ENCODE measurements around the gene WDR27. TPM values are rescaled to one million over a fixed set of nuclear protein-coding genes. Genes with fewer than 3 reads are reported as not detected.

The WDR27 gene
- total RNA-seq, 1 experiment from 2014 or later: 63.0 TPM

DNA sequence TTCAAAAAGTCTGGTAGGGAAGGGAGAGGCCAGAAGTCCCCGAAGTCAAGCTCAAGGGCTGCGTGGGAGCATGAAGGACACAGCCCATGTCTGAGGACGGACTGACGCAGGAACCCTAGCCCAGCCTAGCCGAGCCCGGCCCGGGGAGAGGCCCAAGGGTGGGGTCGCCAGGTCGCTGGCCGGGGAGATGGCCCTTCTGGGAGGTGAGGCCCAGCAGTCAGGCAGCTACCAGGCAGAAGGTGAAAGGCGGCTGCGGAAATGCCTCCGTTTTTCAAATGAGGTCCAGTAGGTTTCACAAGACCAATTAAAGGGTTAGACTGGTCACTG is 44.6 kb downstream of the WDR27 start:
- Histone ChIP-seq H3K4me2 (ENCODE audit: low read depth, low read length, poor library complexity, severe bottlenecking) (no peak overlapping the region), H3K9ac (ENCODE audit: low read length) (no peak overlapping the region), H3K9me3 (ENCODE audit: low read length) (no peaks in the 10 kb centered on the region), H3K27me3 (ENCODE audit: low read length) (no peaks in the 10 kb centered on the region), H3K79me2 (ENCODE audit: low read length) (no peaks in the 10 kb centered on the region), H3K4me3 (ENCODE audit: low read length) (no peak overlapping the region), H3K36me3 (ENCODE audit: insufficient read depth, low read length) (peaks cover 6% of the 10 kb centered on the region; the same call in 1 of the 2 replicates), H3K27ac (ENCODE audit: low read length) (no peak overlapping the region), H2AFZ (ENCODE audit: low read length) (no peak overlapping the region), H4K20me1 (ENCODE audit: insufficient read depth, low read depth, low read length) (no peaks in the 10 kb centered on the region), H3K9me2 (replicated peaks; ENCODE audit: insufficient read depth, low read length) (no peaks in the 10 kb centered on the region), H3K4me1 (ENCODE audit: low read length) (peaks cover 14% of the 10 kb centered on the region)
- DNase-seq: no peak

DNA sequence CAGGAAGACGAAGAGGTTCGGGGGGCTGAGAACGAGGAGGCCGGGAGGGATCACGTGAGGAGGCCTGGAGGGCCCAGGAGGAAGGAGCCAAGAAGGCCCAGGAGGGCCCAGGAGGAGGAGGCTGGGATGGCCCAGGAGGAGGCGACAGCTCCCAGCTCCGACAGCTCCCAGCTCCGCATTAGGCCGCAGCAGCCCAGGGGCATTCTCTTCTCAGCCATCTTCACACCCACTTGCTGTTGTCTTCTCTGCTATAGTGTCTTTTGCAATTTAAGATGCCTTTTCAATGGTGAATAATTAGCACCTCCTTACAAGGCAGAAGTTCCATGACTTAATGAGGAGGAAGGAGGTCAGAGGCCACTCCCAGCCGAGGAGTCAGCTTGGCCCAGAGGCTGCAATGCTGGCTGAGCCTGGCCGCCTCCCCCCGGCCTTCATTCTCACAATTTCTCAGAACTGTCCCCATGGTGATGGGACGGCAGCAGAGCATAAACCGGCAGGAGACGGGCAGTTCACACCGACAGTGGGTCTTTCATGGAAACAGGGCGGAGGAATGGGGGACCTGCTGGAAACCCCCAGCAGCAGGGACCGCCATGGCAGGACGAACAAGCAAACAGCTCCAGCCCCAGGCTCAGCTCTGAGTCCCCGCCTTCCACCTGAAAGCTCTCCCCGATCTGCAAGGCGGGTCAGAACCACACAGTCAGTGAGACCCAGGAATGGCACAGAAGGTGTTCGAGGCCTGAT is 45.1 kb downstream of the WDR27 start:
- no peak overlapping the region for H2AFZ ChIP-seq (ENCODE audit: low read length)
- DNase-seq: no peak
- H4K20me1 ChIP-seq (ENCODE audit: insufficient read depth, low read depth, low read length): no peaks in the 10 kb centered on the region
- no peak overlapping the region for H3K4me3 ChIP-seq (ENCODE audit: low read length)
- H3K4me1 ChIP-seq (ENCODE audit: low read length): peaks cover 14% of the 10 kb centered on the region
- H3K9me2 ChIP-seq (replicated peaks; ENCODE audit: insufficient read depth, low read length): no peaks in the 10 kb centered on the region
- no peak overlapping the region for H3K27ac ChIP-seq (ENCODE audit: low read length)
- no peak overlapping the region for H3K9ac ChIP-seq (ENCODE audit: low read length)
- no peaks in the 10 kb centered on the region for H3K79me2 ChIP-seq (ENCODE audit: low read length)
- no peaks in the 10 kb centered on the region for H3K9me3 ChIP-seq (ENCODE audit: low read length)
- H3K4me2 ChIP-seq (ENCODE audit: low read depth, low read length, poor library complexity, severe bottlenecking): no peak overlapping the region
- H3K36me3 ChIP-seq (ENCODE audit: insufficient read depth, low read length): peaks cover 7% of the 10 kb centered on the region; the same call in 1 of the 2 replicates
- H3K27me3 ChIP-seq (ENCODE audit: low read length): no peaks in the 10 kb centered on the region

DNA sequence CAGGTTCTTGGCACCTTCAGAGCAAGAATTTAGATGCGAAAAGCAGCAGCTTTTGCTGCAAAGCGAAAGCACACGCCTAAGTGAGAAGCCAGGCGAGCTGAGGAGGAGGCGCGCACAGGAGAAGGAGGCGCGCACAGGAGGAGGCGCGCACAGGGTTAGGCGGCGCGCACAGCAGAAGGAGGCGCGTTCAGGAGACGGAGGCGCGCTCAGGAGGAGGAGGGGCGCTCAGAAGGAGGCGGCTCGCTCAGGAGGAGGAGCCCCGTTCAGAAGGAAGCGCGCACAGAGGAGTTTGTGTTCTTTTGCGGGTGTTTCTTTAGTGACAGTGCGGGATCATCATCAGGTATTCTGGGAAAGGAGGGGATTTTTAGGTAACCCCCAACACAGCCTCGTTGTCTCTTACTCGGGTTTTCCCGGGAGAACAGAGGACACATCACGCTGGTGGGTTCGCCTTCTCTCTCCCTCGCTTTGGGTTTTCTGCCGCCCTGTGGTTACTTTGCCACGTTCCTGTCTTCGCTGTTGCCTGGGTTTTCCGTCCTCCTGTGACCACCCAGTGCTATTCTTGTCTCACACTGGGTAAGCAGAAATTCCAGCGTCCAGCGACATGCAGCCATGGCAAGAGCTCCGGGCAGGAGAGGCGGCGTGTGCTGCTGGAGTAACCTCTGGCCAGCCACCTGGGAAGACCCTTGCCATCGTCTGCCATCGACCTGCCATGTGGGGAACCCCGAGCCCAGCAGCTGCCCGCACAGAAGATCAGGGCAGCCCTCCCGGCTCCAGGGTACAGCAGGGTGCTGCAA is 47.0 kb downstream of the WDR27 start:
- peak overlapping the region; percentile 68 for H3K9ac ChIP-seq (ENCODE audit: low read length)
- H3K79me2 ChIP-seq (ENCODE audit: low read length): no peaks in the 10 kb centered on the region
- no peaks in the 10 kb centered on the region for H4K20me1 ChIP-seq (ENCODE audit: insufficient read depth, low read depth, low read length)
- peak overlapping the region; percentile 71 for H2AFZ ChIP-seq (ENCODE audit: low read length)
- DNase-seq: peak; percentile 85
- peak overlapping the region; percentile 80 for H3K4me2 ChIP-seq (ENCODE audit: low read depth, low read length, poor library complexity, severe bottlenecking)
- peak overlapping the region; percentile 67 for H3K4me3 ChIP-seq (ENCODE audit: low read length)
- peaks cover 14% of the 10 kb centered on the region for H3K4me1 ChIP-seq (ENCODE audit: low read length)
- H3K27me3 ChIP-seq (ENCODE audit: low read length): no peaks in the 10 kb centered on the region
- H3K36me3 ChIP-seq (ENCODE audit: insufficient read depth, low read length): peaks cover 9% of the 10 kb centered on the region; the same call in 1 of the 2 replicates
- H3K27ac ChIP-seq (ENCODE audit: low read length): no peak overlapping the region; the same call in 1 of the 2 replicates
- H3K9me3 ChIP-seq (ENCODE audit: low read length): no peaks in the 10 kb centered on the region
- H3K9me2 ChIP-seq (replicated peaks; ENCODE audit: insufficient read depth, low read length): no peaks in the 10 kb centered on the region

DNA sequence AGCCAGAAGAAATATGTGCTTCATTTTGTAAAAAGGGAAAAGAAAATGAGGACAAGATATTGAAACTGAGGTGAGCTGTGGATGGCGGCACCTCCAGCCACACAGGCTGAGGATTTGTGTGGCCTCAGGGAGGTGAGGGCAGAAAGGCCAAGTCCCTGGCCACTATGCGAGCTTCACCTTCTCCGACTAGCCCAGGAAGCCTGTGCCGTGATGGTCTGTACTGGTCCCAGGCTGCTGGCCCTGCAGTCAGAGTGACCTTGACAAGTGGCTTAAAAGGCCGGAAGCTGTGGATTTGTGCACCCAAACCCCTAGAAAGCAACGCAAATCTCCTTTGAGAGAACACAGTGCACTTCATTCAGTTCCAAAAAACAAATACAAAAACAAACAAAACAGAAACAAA is 48.1 kb downstream of the WDR27 start:
- Histone ChIP-seq H3K9ac (ENCODE audit: low read length) (no peak overlapping the region), H3K27ac (ENCODE audit: low read length) (no peak overlapping the region), H3K27me3 (ENCODE audit: low read length) (no peaks in the 10 kb centered on the region), H3K79me2 (ENCODE audit: low read length) (no peaks in the 10 kb centered on the region), H3K4me3 (ENCODE audit: low read length) (no peak overlapping the region), H3K36me3 (ENCODE audit: insufficient read depth, low read length) (peaks cover 9% of the 10 kb centered on the region; the same call in 1 of the 2 replicates), H2AFZ (ENCODE audit: low read length) (no peak overlapping the region), H3K4me2 (ENCODE audit: low read depth, low read length, poor library complexity, severe bottlenecking) (no peak overlapping the region), H3K4me1 (ENCODE audit: low read length) (peaks cover 14% of the 10 kb centered on the region), H4K20me1 (ENCODE audit: insufficient read depth, low read depth, low read length) (no peaks in the 10 kb centered on the region), H3K9me3 (ENCODE audit: low read length) (no peaks in the 10 kb centered on the region), H3K9me2 (replicated peaks; ENCODE audit: insufficient read depth, low read length) (no peaks in the 10 kb centered on the region)
- no peak for DNase-seq

DNA sequence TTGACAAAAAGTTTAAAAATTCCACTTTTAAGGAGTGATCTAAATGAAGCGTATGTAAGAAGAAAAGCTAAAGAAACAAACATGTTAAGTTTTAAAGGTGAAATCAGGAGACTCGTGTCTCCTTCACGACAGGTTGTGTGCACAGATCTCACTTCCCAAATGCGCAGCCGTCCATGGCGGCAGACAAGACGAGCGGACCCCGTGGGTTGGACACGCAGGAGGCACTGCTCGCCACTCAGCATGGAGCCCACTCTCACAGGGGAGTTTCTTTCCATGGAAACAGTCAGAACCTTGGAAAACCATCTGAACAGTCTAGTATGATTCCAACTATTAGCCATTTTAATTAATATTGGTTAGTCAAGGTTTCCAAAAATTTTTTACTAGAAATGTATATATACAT is 48.9 kb downstream of the WDR27 start:
- no peak for DNase-seq
- H3K4me3 ChIP-seq (ENCODE audit: low read length): no peak overlapping the region
- no peaks in the 10 kb centered on the region for H3K9me3 ChIP-seq (ENCODE audit: low read length)
- no peaks in the 10 kb centered on the region for H4K20me1 ChIP-seq (ENCODE audit: insufficient read depth, low read depth, low read length)
- no peaks in the 10 kb centered on the region for H3K27me3 ChIP-seq (ENCODE audit: low read length)
- no peaks in the 10 kb centered on the region for H3K9me2 ChIP-seq (replicated peaks; ENCODE audit: insufficient read depth, low read length)
- no peak overlapping the region for H3K9ac ChIP-seq (ENCODE audit: low read length)
- no peaks in the 10 kb centered on the region for H3K79me2 ChIP-seq (ENCODE audit: low read length)
- H3K27ac ChIP-seq (ENCODE audit: low read length): no peak overlapping the region
- H2AFZ ChIP-seq (ENCODE audit: low read length): no peak overlapping the region
- peaks cover 14% of the 10 kb centered on the region for H3K4me1 ChIP-seq (ENCODE audit: low read length)
- peaks cover 9% of the 10 kb centered on the region; the same call in 1 of the 2 replicates for H3K36me3 ChIP-seq (ENCODE audit: insufficient read depth, low read length)
- no peak overlapping the region for H3K4me2 ChIP-seq (ENCODE audit: low read depth, low read length, poor library complexity, severe bottlenecking)

DNA sequence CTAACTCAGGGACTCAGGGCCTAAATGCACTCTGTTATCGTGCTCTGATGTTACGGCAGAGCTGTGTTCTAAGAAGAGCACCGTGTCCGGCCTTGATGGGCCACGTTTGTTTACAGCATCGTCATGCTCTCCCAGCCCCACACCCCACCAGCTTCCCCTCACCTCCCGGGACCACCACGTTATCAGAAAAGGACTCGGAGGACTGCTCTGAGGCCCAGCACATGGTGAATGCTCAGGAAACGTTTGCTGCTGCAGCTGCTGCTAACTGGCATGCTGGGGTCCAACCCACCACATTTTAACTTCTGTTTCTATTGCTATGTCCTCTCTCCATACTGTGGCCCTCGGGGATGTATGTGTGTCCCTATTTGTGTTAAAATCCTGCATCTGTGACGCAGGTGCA is 50.3 kb downstream of the WDR27 start:
- Histone ChIP-seq H3K27me3 (ENCODE audit: low read length) (no peaks in the 10 kb centered on the region), H3K36me3 (ENCODE audit: insufficient read depth, low read length) (0 out of 2 replicates have a peak, but pooled peaks cover 3% of the 10 kb centered on the region), H3K27ac (ENCODE audit: low read length) (no peak overlapping the region), H3K4me3 (ENCODE audit: low read length) (no peak overlapping the region), H3K9ac (ENCODE audit: low read length) (no peak overlapping the region), H3K9me3 (ENCODE audit: low read length) (no peaks in the 10 kb centered on the region), H3K4me2 (ENCODE audit: low read depth, low read length, poor library complexity, severe bottlenecking) (no peak overlapping the region), H4K20me1 (ENCODE audit: insufficient read depth, low read depth, low read length) (no peaks in the 10 kb centered on the region), H2AFZ (ENCODE audit: low read length) (no peak overlapping the region), H3K79me2 (ENCODE audit: low read length) (no peaks in the 10 kb centered on the region), H3K9me2 (replicated peaks; ENCODE audit: insufficient read depth, low read length) (no peaks in the 10 kb centered on the region), H3K4me1 (ENCODE audit: low read length) (peaks cover 14% of the 10 kb centered on the region)
- DNase-seq: no peak

DNA sequence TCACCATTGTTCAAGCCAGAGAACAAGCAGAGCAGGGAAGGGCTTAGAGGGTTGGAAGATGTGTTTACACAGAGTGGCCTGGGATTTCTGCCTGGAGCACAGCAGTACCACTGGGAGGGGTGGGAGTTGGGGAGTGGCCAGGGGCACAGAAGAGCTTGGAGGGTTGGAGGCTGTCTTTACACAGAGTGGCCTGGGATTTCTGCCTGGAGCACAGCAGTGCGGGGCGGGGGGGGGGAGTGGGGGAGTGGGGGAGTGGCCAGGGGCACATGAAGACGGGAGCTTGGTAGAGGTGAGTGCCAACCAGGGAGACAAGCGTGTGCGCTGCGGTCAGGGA is 50.9 kb downstream of the WDR27 start:
- Histone ChIP-seq H3K36me3 (ENCODE audit: insufficient read depth, low read length) (0 out of 2 replicates have a peak, but pooled peaks cover 3% of the 10 kb centered on the region), H3K4me1 (ENCODE audit: low read length) (peaks cover 10% of the 10 kb centered on the region), H3K9me3 (ENCODE audit: low read length) (no peaks in the 10 kb centered on the region), H2AFZ (ENCODE audit: low read length) (no peak overlapping the region), H3K4me2 (ENCODE audit: low read depth, low read length, poor library complexity, severe bottlenecking) (no peak overlapping the region), H3K9ac (ENCODE audit: low read length) (no peak overlapping the region), H3K27me3 (ENCODE audit: low read length) (no peaks in the 10 kb centered on the region), H4K20me1 (ENCODE audit: insufficient read depth, low read depth, low read length) (no peaks in the 10 kb centered on the region), H3K9me2 (replicated peaks; ENCODE audit: insufficient read depth, low read length) (no peaks in the 10 kb centered on the region), H3K4me3 (ENCODE audit: low read length) (no peak overlapping the region), H3K79me2 (ENCODE audit: low read length) (no peaks in the 10 kb centered on the region), H3K27ac (ENCODE audit: low read length) (no peak overlapping the region)
- DNase-seq: no peak

DNA sequence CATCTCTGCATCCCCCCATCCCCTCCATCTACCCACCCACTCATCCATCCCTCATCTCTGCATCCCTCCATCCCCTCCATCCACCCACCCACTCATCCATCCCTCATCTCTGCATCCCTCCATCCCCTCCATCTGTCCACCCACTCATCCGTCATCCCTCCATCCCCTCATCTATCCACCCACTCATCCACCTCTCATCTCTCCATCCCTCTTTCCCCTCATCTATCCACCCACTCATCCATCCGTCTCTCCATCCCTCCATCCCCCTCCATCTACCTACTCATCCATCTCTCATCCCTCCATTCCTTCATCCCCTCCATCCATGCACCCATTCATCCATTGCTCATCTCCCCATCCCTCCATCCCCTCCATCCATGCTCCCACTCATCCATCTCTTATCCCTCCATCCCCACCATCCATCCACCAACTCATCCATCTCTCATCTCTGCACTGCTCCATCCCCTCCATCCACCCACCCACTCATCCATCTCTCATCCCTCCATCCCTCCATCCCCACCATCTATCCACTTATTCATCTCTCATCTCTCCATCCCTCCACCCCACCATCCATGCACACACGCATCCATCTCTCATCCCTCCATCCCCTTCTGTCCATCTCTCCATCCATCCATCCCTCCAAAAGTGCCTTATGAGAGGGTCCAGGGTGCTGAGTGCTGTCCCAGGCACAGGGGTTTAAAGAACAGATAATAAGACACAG is 51.4 kb downstream of the WDR27 start:
- Histone ChIP-seq H3K27ac (ENCODE audit: low read length) (no peak overlapping the region), H3K4me3 (ENCODE audit: low read length) (no peak overlapping the region), H3K9me3 (ENCODE audit: low read length) (no peaks in the 10 kb centered on the region), H3K4me1 (ENCODE audit: low read length) (peaks cover 5% of the 10 kb centered on the region), H3K9me2 (replicated peaks; ENCODE audit: insufficient read depth, low read length) (no peaks in the 10 kb centered on the region), H3K4me2 (ENCODE audit: low read depth, low read length, poor library complexity, severe bottlenecking) (no peak overlapping the region), H3K27me3 (ENCODE audit: low read length) (no peaks in the 10 kb centered on the region), H3K9ac (ENCODE audit: low read length) (no peak overlapping the region), H3K79me2 (ENCODE audit: low read length) (no peaks in the 10 kb centered on the region), H2AFZ (ENCODE audit: low read length) (no peak overlapping the region), H4K20me1 (ENCODE audit: insufficient read depth, low read depth, low read length) (no peaks in the 10 kb centered on the region), H3K36me3 (ENCODE audit: insufficient read depth, low read length) (0 out of 2 replicates have a peak, but pooled peaks cover 3% of the 10 kb centered on the region)
- no peak for DNase-seq

Measured in Karpas-422 (cell line).